ENCODE results near the gene USP54.
"Not testable (repeated sequence)": the region's sequence is repeated elsewhere in the genome, so short reads cannot be mapped to it uniquely, and the experiment has no call there.

The USP54 gene

DNA sequence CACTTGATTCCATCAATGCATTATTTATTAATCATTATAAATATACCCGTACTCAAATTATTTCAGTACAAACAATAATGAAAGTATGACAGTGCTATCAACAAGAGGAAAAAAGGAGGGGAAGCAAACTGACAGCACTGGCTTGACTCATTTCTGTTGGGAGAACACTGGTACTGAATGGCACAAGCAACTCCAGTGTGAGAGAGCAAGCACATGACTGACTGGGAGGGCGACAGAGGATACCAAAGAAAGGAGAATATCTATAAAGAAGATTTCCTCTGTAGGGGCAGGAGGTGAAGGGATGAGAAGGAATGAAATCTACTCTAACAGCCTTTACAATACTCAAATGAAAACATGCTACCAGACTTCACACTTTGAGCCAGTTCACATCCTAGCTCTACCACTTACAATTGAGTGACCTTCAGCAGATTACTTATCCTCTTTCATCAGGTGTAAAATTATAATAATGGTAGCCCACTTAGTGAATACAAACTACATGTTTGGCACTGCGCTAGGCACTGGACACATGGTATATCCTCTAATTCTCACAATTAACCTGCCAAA lies 1.5 kb downstream of the USP54 start:
- peak; percentile 90 for DNase-seq (ENCODE audit: low spot score)

DNA sequence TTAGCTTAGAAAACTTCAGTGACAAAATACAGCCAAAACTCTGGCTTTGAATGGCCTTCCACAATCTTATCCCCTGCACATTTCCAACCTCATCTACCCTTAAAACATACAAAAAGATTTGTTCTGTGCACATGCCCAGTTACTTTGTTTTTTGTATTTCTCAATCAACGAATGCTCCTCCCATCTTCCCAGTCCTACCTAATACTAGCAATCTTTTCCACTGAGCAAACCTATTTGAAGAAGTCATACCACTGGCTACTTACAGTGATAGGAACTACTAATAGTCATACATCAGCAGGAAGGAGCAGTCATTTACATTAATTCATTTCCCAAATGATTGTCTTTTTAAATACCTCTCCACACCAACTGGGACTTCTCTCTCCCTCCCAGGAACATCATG lies 2.5 kb downstream of the USP54 start:
- no peak for DNase-seq (ENCODE audit: low spot score)

DNA sequence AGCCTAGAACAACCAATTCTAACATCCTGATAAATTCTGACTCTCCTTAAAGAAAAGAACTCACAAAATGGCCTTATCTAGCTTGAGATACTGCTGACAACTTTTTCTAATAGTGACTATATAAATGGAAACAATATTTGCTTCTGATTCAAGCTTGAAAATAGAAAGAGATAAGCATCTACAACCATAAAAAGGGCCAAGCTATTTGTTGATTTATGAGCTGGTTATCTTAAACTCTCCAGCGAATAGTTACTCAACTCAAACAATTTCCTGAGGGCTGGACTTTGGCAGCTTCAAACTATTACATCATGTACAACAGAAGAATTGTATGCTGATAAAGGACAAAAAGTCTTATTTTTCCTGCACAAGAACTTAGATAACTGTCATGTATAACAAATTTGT lies 4.6 kb downstream of the USP54 start:
- no peak for DNase-seq (ENCODE audit: low spot score)

DNA sequence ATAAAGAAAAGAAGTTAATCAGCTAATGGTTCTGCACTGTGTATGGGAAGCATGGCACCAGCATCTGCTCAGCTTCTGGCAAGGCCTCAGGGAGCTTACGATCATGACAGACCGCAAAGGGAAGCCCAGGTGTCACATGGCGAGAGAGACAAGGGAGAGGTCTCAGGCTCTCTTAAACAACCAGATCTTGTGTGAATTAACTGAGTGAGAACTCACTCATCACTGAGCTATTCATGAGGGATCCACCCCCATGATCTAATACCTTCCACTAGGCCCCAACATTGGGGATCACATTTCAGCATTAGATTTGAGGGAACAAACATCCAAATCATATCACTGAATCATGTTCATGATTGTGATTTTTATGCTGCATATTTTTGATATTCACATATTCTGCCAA lies 5.8 kb downstream of the USP54 start:
- DNase-seq (ENCODE audit: low spot score): no peak

DNA sequence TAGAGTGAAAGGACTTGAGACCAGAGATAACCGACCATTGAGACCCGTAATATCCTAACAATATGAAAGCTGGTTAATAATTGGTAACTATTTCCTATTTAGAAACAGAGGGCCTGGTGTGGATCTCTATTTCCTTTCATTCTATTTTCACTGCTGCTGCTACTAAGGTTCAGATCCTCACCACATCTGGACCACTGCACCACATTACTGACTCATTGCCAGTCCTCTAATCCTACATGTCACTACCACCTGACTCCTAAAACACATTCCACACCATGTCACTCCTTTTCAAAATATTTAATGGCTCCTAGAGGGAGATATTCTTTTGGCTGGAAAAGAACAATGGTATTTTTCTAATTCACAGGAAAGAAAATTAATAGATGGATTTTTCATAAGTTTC lies 6.4 kb downstream of the USP54 start:
- DNase-seq (ENCODE audit: low spot score): no peak

DNA sequence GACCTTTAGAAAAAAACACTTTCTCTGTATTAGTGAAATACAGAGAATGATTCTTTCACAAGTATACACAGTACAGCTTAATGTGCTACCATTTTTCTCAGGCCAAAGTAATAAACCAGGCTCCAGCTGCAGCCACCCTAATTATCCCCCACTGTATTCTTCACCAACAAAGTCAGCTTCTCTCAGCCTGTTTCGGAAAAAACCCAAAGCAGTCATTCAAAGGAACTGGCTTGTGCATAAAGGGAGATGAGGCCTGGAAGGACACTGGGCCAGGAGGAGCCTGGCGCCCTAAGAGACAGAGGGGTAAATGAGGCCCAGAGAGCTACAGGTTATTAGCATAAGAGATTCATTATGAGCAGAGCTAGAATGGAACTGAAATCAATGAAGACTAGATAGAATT lies 9.2 kb downstream of the USP54 start:
- peak; percentile 61 for DNase-seq (ENCODE audit: low spot score)

DNA sequence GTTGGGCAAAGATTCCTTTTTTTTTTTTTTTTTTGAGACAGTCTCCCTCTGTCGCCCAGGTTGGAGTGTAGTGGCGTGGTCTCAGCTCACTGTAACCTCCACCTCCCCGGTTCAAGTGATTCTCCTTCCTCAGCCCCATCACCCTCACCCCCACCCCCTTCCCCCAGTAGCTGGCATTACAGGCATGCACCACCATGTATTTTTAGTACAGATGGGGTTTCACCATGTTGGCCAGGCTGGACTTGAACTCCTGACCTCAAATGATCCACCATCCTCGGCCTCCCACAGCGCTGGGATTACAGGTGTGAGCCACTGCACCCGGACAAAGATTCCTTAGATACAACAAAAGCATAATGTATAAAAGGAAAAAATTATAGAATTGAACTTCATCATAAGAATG lies 12.2 kb downstream of the USP54 start:
- not testable (repeated sequence) for DNase-seq (ENCODE audit: low spot score)

DNA sequence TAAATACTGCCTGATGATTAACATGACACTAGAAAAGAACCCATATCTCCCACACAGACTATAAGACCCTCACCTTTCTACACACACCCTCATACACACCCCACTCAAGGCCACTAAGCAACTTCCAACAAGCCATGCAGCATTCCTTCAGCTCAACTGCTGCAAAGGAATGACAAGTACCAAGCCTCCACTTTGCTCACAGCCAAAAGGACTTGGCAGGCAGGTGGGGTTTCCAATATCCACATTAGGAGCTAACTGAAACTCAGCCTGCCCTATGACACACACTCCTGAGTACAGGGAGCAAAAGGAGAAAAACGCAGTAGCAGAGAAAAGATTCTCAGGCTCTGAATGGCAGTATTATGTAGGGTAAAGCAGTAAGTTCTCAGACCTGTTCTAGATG lies 13.4 kb downstream of the USP54 start:
- DNase-seq (ENCODE audit: low spot score): no peak

DNA sequence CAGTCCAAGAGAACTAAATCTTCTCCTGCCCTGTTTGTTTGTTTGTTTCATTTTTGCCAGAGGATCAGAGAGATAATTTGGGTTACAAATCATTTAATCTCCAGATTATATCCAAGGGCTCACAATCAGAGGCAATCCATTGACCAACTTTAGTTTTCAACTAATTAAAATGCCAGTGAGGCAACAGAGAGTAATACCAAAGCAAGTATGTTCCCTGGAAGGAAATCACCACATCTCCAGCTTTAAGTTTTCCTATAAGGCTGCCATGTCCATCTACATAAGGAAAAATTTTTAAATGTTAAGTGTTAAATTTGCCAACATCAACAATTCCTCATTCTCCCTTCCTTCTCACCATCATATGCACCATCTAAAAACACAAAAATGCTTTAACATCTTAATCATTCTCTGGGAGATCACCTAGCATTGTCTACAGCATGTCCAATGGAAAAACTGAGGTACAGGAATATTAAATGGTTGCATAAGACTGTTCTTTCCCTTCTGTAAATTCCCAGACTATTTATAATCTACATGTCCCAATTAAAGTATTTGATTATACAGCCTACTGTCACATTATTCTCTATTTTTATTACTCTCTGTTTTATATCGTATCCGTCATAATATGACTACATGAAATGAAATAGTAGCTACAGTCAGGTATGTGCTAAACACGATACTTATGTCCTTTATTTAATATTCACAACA lies 14.1 kb downstream of the USP54 start:
- DNase-seq (ENCODE audit: low spot score): no peak

DNA sequence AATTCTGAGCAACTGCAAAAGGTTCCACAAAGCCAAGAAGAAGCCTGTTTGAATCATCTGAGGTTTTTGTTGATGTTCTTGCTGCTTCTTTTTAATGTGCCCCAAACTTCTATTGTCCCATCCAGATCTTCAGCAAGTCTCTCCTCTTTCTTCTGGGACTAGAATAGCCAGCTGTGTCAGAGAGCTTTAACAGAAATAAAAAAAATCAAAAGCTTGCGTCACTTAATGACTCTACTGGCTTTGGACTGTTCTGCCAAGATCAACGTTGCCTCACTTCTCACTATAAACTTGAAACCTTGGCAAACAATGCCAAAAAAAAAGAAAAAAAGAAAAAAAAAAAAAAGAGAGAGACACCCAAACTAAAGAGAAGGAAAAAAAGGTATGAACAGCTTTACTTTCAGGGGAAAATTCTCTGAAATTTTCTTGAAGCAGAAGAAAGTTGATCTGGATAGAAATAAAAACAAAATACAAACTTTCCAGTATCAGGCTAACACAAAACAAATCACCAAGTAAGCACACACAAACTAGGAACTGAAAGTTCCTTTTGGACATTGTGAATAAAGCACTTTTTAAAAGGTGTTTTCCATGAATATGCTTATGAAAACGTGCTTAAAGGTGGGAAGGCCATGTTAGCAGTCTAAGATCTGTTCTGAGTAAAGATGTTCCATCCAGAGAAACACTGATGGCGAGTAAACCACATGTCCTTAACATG lies 14.8 kb downstream of the USP54 start:
- DNase-seq (ENCODE audit: low spot score): no peak

DNA sequence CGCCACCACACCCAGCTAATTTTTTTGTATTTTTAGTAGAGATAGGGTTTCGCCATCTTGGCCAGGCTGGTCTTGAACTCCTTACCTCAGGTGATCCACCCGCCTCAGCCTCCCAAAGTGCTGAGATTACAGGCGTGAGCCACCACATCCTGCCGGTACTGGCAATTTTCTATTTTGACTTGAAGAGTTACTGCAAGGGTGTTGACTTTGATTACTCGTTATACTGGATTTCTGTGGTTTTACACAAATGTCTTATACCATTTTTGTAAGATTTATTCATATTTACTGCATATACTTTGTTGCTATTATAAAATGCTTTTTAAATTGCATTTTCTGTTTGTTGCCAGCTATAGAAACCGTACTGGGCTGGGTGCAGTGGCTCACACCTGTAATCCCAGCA lies 24.1 kb downstream of the USP54 start:
- DNase-seq (ENCODE audit: low spot score): not testable (repeated sequence)

DNA sequence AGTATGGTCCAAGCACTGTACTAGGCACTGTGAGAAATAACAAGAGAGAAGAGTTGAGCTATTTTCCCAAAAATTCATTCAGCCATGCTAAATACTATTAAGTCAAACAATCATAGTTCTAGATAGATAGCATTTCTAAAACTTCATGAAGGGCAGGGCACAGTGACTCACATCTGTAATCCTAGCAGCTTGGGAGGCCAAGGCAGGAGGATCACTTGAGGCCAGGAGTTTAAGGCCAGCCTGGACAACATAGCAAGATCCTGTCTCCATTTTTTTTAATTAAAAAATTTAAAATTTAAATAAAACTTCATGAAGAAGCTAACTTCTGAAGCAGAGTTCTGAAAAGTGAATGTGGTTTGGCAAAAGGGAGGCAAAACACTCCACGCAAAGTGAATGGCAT lies 29.9 kb downstream of the USP54 start:
- no peak for DNase-seq (ENCODE audit: low spot score)

DNA sequence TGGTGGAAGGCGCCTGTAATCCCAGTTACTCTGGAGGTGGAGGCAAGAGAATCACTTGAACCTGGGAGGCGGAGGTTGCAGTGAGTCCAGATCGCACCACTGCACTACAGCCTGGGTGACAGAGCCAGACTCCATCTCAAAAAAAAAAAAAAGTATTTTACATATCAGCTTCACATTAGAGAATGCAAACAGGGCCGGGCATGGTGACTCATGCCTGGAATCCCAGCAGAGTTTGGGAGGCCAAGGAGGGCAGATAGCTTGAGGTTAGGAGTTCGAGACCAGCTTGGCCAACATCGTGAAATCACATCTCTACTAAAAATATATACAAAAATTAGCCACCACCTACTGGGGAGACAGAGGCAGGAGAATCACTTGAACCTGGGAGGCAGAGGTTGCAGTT lies 31.6 kb downstream of the USP54 start:
- DNase-seq (ENCODE audit: low spot score): no peak

DNA sequence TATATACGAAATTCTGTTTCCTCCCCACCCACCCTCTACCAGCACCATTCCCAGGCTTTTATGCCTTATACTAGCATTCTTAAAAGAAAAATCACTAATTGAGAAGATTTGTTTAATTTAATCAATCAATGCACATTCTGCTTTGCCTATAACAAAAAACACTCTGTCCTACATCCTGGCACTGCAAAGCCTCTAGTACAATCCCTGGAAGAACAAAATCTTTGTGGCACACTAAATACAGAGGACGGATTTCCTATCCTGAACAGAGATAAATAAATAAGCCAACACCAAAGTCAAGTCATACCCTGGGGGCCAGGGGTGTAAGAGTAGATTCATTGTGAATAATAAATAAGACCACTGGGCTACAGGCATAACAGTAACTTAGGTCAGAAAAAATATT lies 34.3 kb downstream of the USP54 start:
- DNase-seq (ENCODE audit: low spot score): no peak

DNA sequence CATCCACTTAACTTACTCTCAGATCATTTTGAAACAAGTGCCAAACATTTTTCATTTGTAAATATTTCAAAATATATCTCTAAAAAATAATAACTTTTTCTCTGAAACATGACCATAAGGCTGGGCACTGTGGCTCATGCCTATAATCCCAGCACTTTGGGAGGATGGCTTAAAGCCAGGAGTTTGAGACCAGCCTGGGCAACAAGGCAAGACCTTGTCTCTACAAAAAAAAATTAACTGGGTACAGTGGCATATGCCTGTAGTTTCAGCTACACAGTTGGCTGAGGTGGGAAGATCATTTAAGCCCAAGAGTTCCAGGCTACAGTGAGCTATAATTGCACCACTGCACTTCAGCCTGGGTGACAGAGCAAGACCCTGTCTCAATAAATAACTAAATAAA lies 36.4 kb downstream of the USP54 start:
- DNase-seq (ENCODE audit: low spot score): no peak

DNA sequence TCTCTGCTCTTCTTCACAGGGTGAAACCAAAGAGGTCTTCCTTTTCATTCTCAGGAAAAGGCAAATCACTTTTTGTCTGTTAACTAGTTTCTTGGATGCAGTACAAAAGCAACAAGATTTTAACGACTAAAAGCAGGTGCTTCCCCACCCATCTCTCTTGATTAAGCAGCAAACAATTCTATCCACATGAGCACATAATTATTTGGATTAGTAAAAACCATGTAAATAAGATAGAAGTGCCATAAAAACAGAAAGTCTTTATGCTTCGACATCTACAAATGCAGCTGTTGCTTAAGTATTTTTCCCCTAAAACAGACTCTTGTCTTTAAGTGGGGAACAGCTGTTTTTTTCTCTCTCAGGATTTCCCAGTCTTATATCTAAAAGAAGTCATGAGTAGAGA lies 37.4 kb downstream of the USP54 start:
- no peak for DNase-seq (ENCODE audit: low spot score)

DNA sequence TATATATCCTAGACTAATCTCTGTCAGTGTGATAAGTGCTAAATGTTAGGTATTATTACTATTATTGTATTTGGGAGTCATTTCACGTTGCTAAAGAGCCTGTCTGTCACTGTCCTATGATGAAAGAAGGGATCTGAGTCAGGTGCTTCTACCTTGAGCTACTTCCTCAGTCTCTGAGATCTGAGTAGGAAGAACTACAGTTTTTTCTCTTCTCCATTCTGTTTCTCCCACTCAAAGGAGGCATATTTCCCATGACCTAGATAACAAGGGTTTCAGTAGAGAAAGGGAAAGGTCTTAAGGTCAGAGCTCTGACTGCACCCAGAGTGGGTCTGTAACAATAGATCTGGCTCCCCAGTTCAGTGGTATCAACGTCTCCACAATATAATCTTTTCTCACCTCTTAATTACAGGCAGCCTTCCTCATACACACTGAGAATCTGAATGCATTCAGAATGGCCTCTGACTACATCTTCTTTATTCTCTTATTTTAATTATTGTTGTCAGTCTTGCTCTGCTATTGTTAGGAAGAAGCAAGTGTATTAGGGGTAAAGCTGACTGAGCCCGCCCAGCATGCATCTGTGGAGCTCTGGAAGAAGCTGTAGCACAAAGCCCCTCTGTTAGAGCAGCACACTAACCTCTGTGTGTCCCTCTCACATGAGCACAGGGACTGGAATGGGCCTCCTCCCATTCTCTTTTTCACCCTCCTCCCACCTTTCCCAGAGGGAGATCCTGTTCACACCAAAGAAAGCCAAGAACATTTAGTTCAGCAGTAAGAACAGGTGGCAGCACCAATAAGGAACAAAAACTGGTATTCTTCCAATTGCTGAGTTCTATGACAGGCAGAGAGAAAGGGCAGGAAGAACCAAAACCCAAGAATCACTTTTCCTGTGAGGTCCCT lies 38.1 kb downstream of the USP54 start:
- peak; percentile 93 for DNase-seq (ENCODE audit: low spot score)

DNA sequence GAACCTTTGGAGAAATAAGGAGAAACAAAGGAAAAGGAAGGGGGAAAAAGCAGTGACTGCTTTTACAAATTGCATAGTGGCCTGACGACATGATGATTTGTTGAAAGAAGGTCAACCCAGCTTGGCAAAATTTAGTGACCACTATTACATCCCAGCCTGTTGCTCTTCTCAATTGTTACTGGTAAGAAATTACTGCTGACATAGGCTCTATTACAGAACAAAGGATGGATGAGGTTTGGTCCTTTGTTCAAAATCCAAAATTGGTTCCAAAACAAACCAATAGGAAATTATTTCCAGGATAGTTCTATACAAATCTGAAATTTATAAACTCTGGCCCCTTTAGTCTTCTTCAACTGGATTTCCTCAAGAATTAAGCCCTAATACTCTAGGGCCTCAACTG lies 39.6 kb downstream of the USP54 start:
- DNase-seq (ENCODE audit: low spot score): no peak

DNA sequence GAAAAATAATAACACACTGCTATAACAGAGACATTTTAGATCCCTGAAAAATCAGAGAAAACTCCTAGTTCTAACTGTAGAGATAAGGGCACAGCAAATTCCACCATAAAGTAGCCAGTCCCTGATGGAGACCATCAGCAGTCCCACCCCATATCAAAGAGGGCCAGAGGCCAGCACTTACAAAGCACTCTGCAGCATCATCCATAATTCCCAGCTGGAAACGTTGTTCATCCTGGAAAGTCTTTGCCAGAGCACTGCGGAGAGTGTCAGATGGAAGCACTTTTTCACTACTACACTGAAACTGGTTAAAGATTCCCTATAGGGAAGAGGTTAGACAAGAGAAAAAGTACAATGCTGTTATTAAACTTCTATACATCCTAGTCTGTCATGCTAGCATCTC lies 45.8 kb downstream of the USP54 start:
- DNase-seq (ENCODE audit: low spot score): no peak

DNA sequence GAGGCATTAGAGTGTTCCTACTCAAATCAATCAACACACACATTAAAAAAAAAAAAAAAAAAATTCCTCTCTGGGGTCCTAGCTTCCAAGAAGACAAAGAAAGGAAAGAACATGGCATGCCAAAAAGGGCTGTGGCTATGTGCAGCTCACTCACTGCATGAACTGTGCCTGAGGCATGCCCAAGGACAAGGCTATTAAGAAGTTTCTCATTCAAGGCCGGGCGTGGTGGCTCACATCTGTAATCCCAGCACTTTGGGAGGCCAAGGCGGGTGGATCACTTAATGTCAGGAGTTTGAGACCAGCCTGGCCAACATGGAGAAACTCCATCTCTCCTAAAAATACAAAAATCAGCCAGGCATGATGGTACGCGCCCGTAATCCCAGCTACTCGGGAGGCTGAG lies 53.4 kb downstream of the USP54 start:
- DNase-seq (ENCODE audit: low spot score): no peak

DNA sequence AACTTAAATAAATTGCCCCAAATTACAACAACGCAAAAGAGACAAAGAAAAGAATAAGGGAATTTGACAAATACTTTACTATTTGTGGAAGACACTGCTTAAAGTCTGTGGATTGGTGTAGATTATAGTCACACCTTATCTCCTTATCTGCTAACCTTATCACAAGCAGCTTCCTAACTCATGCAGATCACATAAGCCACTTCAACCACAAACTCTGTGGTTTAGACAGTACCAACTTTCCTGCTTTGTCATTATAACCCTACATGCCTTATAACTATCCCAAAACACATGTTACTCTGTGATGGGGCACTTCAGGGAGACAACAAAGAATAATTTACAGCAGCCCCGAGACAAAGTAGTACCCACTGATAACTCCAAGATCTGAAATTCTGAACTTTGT lies 53.9 kb downstream of the USP54 start:
- DNase-seq (ENCODE audit: low spot score): no peak

DNA sequence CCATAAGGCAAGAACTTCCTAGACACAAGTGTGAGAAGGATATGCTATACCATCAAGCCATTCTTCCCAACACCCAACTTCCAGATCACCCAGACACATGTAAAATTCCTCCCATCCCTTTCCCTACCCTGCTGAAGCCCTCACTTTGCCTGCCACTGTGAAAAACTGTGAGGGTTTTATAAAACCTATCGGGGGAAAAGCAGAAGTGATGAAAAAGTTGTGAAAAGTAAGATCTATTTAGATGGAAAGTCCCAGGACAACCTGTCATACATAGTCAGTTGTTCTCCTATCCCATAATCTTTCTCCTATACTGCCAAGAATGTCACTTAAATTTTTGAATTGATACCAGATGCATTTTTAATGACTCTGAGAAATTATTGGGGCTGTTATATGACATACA lies 56.3 kb downstream of the USP54 start:
- no peak for DNase-seq (ENCODE audit: low spot score)

Data from putamen (tissue), 1 donor.